Measurements from ENCODE around the gene CAPN15.

DNA sequence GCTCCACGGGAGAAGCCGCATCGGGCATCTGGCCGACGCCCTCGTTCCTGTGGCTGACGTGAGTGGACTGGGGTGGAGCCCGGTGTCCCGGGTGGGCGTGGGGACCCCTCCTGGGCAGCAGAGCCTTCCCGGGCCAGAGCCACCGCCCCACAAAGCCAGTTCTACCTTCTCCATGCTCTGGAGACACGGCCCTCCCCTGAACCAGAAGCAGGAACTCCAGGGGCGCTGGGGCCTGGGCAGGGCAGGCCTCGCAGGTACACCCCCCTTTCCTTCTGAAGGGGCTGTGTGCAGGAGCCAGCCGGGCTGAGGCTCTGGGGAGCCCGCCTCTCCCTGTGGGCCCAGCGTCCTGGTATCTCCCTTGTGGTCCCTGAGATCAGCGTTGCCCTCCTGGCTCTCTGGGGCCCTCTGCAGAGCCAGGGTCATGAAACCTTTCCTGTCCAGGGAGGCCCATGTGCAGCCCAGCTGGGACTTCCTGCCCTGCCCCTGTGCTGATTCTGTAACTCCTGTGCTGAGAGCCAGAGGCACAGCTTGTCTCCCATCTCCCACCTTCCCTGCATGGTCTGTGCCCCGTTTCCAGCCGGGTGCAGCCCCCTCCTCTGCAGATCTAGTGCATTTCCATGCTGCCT, 48.8 kb downstream of the CAPN15 start:
- TF ChIP-seq, protein P1, sequence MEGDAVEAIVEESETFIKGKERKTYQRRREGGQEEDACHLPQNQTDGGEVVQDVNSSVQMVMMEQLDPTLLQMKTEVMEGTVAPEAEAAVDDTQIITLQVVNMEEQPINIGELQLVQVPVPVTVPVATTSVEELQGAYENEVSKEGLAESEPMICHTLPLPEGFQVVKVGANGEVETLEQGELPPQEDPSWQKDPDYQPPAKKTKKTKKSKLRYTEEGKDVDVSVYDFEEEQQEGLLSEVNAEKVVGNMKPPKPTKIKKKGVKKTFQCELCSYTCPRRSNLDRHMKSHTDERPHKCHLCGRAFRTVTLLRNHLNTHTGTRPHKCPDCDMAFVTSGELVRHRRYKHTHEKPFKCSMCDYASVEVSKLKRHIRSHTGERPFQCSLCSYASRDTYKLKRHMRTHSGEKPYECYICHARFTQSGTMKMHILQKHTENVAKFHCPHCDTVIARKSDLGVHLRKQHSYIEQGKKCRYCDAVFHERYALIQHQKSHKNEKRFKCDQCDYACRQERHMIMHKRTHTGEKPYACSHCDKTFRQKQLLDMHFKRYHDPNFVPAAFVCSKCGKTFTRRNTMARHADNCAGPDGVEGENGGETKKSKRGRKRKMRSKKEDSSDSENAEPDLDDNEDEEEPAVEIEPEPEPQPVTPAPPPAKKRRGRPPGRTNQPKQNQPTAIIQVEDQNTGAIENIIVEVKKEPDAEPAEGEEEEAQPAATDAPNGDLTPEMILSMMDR (IDR thresholded peaks at IDR 0.05; ENCODE audit: low read depth, low read length) = no peak
- no peak for TF ChIP-seq POLR2A (IDR thresholded peaks at IDR 0.05; ENCODE audit: extremely low read depth, insufficient read length)
- TF ChIP-seq, protein P2, sequence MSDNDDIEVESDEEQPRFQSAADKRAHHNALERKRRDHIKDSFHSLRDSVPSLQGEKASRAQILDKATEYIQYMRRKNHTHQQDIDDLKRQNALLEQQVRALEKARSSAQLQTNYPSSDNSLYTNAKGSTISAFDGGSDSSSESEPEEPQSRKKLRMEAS (IDR thresholded peaks at IDR 0.05; ENCODE audit: low read depth, low read length) = peak; percentile 51; the same call in 1 of the 2 replicates
